Nephron progenitor cell (in vitro differentiated cells): ENCODE results near the gene PNKP.

Experiments used
- DNase-seq: peaks from one replicate; pipeline ENCODE4 v3.0.0; 2021
- H3K27ac Mint-ChIP-seq: 2 replicates; pipeline ENCODE4 v1.8.0; 2021; ENCODE audit warnings: mild to moderate bottlenecking, moderate library complexity, mixed read lengths
- H3K27me3 Mint-ChIP-seq: 2 replicates; pipeline ENCODE4 v1.8.0; 2021; ENCODE audit warnings: mild to moderate bottlenecking, low read depth, mixed read lengths; ENCODE audit not compliant: poor library complexity
- H3K36me3 Mint-ChIP-seq: 2 replicates; pipeline ENCODE4 v1.8.0; 2021; ENCODE audit warnings: low read depth, mixed read lengths
- H3K4me1 Mint-ChIP-seq: 2 replicates; pipeline ENCODE4 v1.8.0; 2021; ENCODE audit warnings: mixed read lengths
- H3K4me3 Mint-ChIP-seq: 2 replicates; pipeline ENCODE4 v1.8.0; 2021; ENCODE audit warnings: mild to moderate bottlenecking, moderate library complexity, mixed read lengths
- H3K9me3 Mint-ChIP-seq: 2 replicates; pipeline ENCODE4 v1.8.0; 2021; ENCODE audit warnings: mild to moderate bottlenecking, moderate library complexity, mixed read lengths
- CTCF ChIP-seq: fragments of 200-600 bp; sonication (generic); IDR thresholded peaks from 2 replicates; pipeline ENCODE4 v1.5.0; 2021; ENCODE audit warnings: antibody characterized with exemption

The PNKP gene

GRCh38 chr19:49853852-49854377, 13.5 kb downstream of the PNKP start:
- Mint-ChIP-seq H3K27me3 (peaks cover 2% of the 10 kb centered on the region), H3K27ac (peak overlapping the region; percentile 95)
- no peak for TF ChIP-seq CTCF

GRCh38 chr19:49852631-49853126, 14.7 kb downstream of the PNKP start:
- peaks cover 41% of the 10 kb centered on the region for H3K36me3 Mint-ChIP-seq
- H3K9me3 Mint-ChIP-seq: peaks cover 23% of the 10 kb centered on the region
- H3K27ac Mint-ChIP-seq: peak overlapping the region; percentile 77
- DNase-seq: no peak
- no peak for TF ChIP-seq CTCF
- peaks cover 2% of the 10 kb centered on the region for H3K27me3 Mint-ChIP-seq
- H3K4me1 Mint-ChIP-seq: peaks cover 29% of the 10 kb centered on the region
- H3K4me3 Mint-ChIP-seq: peak overlapping the region; percentile 93

More at GRCh38 chr19:49853852-49854377, 13.5 kb downstream of the PNKP start:
- no peak for DNase-seq
- Mint-ChIP-seq H3K4me1 (peaks cover 29% of the 10 kb centered on the region), H3K9me3 (peaks cover 13% of the 10 kb centered on the region), H3K4me3 (peak overlapping the region; percentile 93), H3K36me3 (peaks cover 35% of the 10 kb centered on the region)

GRCh38 chr19:49851456-49852259, 15.7 kb downstream of the PNKP start:
- Mint-ChIP-seq H3K9me3 (peaks cover 26% of the 10 kb centered on the region), H3K36me3 (peaks cover 48% of the 10 kb centered on the region), H3K4me3 (peak overlapping the region; percentile 93), H3K27me3 (peaks cover 2% of the 10 kb centered on the region), H3K27ac (peak overlapping the region; percentile 62), H3K4me1 (peaks cover 29% of the 10 kb centered on the region)
- DNase-seq: peak; percentile 72
- TF ChIP-seq CTCF: no peak

GRCh38 chr19:49850487-49851342, 16.7 kb downstream of the PNKP start, which contains the start of gene PTOV1:
Gene PTOV1, plus strand, starts transcription at chr19:49851159.
- Mint-ChIP-seq H3K27ac (peak within 1 kb of the TSS; percentile 99), H3K36me3 (peaks cover 48% of the 10 kb centered on the region), H3K9me3 (peaks cover 26% of the 10 kb centered on the region), H3K27me3 (peaks cover 2% of the 10 kb centered on the region), H3K4me3 (peak within 1 kb of the TSS; percentile 93), H3K4me1 (peaks cover 29% of the 10 kb centered on the region)
- TF ChIP-seq CTCF: no peak
- peak; percentile 96 for DNase-seq

- TF ChIP-seq CTCF: no peak
- Mint-ChIP-seq H3K9me3 (peaks cover 26% of the 10 kb centered on the region), H3K27ac (peak overlapping the region; percentile 99), H3K4me3 (peak overlapping the region; percentile 83), H3K36me3 (peaks cover 43% of the 10 kb centered on the region), H3K27me3 (peaks cover 2% of the 10 kb centered on the region), H3K4me1 (peaks cover 29% of the 10 kb centered on the region)
- DNase-seq: no peak
These were observed 17.2 kb downstream of the PNKP start for GRCh38 chr19:49850221-49850486.
